Upper lobe of left lung (tissue), 6 donors: ENCODE results near the gene MUC6. TPM values are rescaled to one million over a fixed set of nuclear protein-coding genes. Genes with fewer than 3 reads are reported as not detected.

Experiments
- ATAC-seq, 2 donors: fragments of 200-7000 bp; cut with Tn5 transposase; one replicate each; pipeline ENCODE4 v1.9.1; 2022; ENCODE audit warnings: mild to moderate bottlenecking in 2 of 2, moderate library complexity in 2 of 2; ENCODE audit not compliant: low FRiP score in 2 of 2
- DNase-seq, 2 donors: peaks; one replicate each; pipeline ENCODE4 v3.0.0-alpha.2; 2019 to 2020
- H3K27ac ChIP-seq, 4 donors: fragments of 200-600 bp; sonication (generic); one replicate each; pipeline ENCODE4 v1.5.1; 2016 to 2019
- H3K27me3 ChIP-seq, 4 donors: fragments of 200-600 bp; sonication (generic); one replicate each; pipeline ENCODE4 v1.5.1; 2017 to 2019
- H3K36me3 ChIP-seq, 4 donors: fragments of 200-600 bp; sonication (generic); one replicate each; pipeline ENCODE4 v1.5.1; 2016 to 2019
- H3K4me1 ChIP-seq, 4 donors: fragments of 200-600 bp; sonication (generic); one replicate each; pipeline ENCODE4 v1.5.1; 2018 to 2019
- H3K4me3 ChIP-seq, 4 donors: fragments of 200-600 bp; sonication (generic); one replicate each; pipeline ENCODE4 v1.5.1; 2017 to 2019; ENCODE audit warnings: mild to moderate bottlenecking in 2 of 4, moderate library complexity in 1 of 4
- H3K9me3 ChIP-seq, 4 donors: fragments of 200-600 bp; sonication (generic); one replicate each; pipeline ENCODE4 v1.5.1; 2018 to 2019
- EP300 ChIP-seq, 4 donors: sonication (generic); formaldehyde crosslinking; IDR thresholded peaks; one replicate each; pipeline ENCODE4 v1.5.1; 2017; ENCODE audit warnings: antibody characterized with exemption in 4 of 4, control low read depth in 2 of 4
- POLR2A ChIP-seq, 4 donors: fragments of 450-650 bp; IDR thresholded peaks; one replicate each; pipeline ENCODE4 v1.5.1; 2016 to 2017; ENCODE audit warnings: antibody characterized with exemption in 4 of 4, mild to moderate bottlenecking in 2 of 4
- POLR2AphosphoS5 ChIP-seq, 2 donors: sonication (generic); formaldehyde crosslinking; IDR thresholded peaks; one replicate each; pipeline ENCODE4 v1.5.1; 2017; ENCODE audit warnings: antibody characterized with exemption in 2 of 2
- WGBS, 2 donors: methylation state at CpG; one replicate each; pipeline ENCODE4 v1.1.5; 2017 to 2018; 5-methylcytosine and 5-hydroxymethylcytosine counted together
- total RNA-seq, 6 donors: library from RNA; depleted of rRNA in 4 of 6; stranded (reverse); fragments of >200 nt in 4 of 6; gene quantifications; one replicate each; pipeline versions ENCODE4 v1.1.0 to v1.2.1, GENCODE V29; 2016 to 2021
- TF ChIP-seq, protein P1 (sequence below), 6 experiments: fragments of 450-650 bp in 4 of 6; fragments of 200-600 bp in 2 of 6; sonication (generic) in 2 of 6; IDR thresholded peaks; one replicate each; pipeline ENCODE4 v1.5.1; 2016 to 2019; ENCODE audit warnings: antibody characterized with exemption in 6 of 6
- donor health status: DM: no; HTN: no; CAD: no; lungs with moderate emphysema.
- donor health status: DM: no; HTN: yes; CAD: no; lungs with severe emphysema.

MUC6 gene, protein sequence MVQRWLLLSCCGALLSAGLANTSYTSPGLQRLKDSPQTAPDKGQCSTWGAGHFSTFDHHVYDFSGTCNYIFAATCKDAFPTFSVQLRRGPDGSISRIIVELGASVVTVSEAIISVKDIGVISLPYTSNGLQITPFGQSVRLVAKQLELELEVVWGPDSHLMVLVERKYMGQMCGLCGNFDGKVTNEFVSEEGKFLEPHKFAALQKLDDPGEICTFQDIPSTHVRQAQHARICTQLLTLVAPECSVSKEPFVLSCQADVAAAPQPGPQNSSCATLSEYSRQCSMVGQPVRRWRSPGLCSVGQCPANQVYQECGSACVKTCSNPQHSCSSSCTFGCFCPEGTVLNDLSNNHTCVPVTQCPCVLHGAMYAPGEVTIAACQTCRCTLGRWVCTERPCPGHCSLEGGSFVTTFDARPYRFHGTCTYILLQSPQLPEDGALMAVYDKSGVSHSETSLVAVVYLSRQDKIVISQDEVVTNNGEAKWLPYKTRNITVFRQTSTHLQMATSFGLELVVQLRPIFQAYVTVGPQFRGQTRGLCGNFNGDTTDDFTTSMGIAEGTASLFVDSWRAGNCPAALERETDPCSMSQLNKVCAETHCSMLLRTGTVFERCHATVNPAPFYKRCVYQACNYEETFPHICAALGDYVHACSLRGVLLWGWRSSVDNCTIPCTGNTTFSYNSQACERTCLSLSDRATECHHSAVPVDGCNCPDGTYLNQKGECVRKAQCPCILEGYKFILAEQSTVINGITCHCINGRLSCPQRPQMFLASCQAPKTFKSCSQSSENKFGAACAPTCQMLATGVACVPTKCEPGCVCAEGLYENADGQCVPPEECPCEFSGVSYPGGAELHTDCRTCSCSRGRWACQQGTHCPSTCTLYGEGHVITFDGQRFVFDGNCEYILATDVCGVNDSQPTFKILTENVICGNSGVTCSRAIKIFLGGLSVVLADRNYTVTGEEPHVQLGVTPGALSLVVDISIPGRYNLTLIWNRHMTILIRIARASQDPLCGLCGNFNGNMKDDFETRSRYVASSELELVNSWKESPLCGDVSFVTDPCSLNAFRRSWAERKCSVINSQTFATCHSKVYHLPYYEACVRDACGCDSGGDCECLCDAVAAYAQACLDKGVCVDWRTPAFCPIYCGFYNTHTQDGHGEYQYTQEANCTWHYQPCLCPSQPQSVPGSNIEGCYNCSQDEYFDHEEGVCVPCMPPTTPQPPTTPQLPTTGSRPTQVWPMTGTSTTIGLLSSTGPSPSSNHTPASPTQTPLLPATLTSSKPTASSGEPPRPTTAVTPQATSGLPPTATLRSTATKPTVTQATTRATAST (N-terminal part only)
- total RNA-seq = 1 to 10 TPM in 1 of 6 donors, under 1 TPM in 2, not detected in 3; 0.06 to 4.2 (median 0.51) TPM

DNA sequence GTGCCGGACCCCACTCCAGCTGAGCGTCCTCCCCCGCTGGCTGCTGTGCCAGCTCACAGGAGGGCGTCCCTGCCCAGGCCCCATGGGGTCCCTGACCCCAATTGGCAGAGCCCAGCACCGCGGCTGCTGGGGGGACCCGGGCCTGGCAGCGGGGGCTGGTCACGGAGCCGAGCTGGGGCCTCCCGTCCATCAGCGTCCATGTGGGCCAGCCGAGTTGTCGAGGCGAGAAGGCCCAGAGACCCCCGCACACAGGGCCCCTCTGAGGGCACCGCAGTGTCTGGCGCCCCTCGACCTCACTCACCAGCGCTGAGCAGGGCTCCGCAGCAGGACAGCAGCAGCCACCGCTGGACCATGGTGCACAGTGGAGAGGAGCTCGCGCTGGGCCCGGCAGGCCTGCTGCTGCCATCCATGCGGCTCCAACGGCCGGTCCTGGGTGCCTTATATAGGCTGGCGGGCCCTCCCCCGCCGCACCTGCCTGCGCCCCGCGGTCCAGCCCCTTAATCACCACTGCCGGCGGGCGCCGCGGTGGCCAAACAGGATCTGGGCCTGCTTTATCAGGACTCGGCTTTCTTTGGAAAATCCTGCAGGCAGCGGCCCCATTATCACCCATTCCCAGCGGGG is at the start of gene MUC6:
Gene MUC6, minus strand, starts transcription at position 416 of the 621 bp plus-strand sequence. Its CDS starts 63 bp downstream, at position 353.
- Histone ChIP-seq H3K4me1 (peaks cover 0 to 8% (median 0%) of the 10 kb centered on the region in 4 donors), H3K27me3 (peaks cover 0 to 4% (median 0%) of the 10 kb centered on the region in 4 donors), H3K36me3 (no peaks in the 10 kb centered on the region), H3K4me3 (no peak within 1 kb of the TSS), H3K27ac (no peak within 1 kb of the TSS), H3K9me3 (no peaks in the 10 kb centered on the region)
- WGBS, 2 donors = 62% methylated on average over 28 of the region's 42 CpGs; no CpG with 5 or more reads in 1 of the 2 donors
- DNase-seq (peak in 1 of 2 donors; percentile 83), ATAC-seq (no peak)
- no peak for TF ChIP-seq POLR2A (IDR thresholded peaks at IDR 0.05)

DNA sequence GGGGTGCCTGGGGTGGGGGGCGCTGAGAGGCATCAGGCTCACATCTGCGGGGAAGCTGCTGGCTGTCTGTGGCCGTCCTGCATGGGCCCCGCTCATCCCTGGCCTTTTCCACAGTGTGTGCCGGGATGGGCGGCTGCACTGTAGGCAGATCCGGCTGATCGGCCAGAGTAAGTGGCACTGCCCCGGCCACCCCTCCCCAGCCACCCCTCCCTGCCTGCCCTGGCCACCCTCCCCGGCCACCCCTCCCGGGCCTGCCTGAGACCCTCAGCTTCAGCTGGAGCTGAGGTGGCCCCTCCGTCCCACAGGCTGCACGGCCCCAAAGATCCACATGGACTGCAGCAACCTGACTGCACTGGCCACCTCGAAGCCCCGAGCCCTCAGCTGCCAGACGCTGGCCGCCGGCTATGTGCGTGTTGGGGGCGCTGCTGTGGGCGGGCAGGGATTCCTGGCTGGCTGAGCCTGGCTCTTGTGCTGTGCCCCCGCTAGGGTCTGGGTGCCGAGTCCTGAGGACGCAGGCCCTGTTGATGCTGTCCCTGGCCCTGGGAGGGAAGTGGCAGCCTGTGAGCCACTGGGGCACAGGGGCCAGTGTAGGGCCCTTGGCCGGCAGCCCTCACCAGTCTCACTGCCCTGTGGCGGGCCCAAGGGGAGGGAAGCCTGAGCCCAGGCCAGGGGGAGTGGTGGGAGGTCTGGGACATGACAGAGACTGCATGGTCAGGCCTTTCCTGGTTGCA is 49.1 kb upstream of the MUC6 start:
- Histone ChIP-seq H3K27me3 (no peaks in the 10 kb centered on the region), H3K4me1 (no peaks in the 10 kb centered on the region), H3K27ac (no peak overlapping the region), H3K4me3 (no peak overlapping the region), H3K36me3 (no peaks in the 10 kb centered on the region), H3K9me3 (no peaks in the 10 kb centered on the region)
- 81 to 96% methylated on average over 9 to 15 of the region's 26 CpGs for WGBS, 2 donors
- TF ChIP-seq POLR2A (IDR thresholded peaks at IDR 0.05) (no peak), EP300 (IDR thresholded peaks at IDR 0.05) (no peak), POLR2AphosphoS5 (IDR thresholded peaks at IDR 0.05) (no peak)
- TF ChIP-seq, protein P1, sequence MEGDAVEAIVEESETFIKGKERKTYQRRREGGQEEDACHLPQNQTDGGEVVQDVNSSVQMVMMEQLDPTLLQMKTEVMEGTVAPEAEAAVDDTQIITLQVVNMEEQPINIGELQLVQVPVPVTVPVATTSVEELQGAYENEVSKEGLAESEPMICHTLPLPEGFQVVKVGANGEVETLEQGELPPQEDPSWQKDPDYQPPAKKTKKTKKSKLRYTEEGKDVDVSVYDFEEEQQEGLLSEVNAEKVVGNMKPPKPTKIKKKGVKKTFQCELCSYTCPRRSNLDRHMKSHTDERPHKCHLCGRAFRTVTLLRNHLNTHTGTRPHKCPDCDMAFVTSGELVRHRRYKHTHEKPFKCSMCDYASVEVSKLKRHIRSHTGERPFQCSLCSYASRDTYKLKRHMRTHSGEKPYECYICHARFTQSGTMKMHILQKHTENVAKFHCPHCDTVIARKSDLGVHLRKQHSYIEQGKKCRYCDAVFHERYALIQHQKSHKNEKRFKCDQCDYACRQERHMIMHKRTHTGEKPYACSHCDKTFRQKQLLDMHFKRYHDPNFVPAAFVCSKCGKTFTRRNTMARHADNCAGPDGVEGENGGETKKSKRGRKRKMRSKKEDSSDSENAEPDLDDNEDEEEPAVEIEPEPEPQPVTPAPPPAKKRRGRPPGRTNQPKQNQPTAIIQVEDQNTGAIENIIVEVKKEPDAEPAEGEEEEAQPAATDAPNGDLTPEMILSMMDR (IDR thresholded peaks at IDR 0.05) = no peak
- ATAC-seq (no peak), DNase-seq (peak in 1 of 2 donors; percentile 78)

DNA sequence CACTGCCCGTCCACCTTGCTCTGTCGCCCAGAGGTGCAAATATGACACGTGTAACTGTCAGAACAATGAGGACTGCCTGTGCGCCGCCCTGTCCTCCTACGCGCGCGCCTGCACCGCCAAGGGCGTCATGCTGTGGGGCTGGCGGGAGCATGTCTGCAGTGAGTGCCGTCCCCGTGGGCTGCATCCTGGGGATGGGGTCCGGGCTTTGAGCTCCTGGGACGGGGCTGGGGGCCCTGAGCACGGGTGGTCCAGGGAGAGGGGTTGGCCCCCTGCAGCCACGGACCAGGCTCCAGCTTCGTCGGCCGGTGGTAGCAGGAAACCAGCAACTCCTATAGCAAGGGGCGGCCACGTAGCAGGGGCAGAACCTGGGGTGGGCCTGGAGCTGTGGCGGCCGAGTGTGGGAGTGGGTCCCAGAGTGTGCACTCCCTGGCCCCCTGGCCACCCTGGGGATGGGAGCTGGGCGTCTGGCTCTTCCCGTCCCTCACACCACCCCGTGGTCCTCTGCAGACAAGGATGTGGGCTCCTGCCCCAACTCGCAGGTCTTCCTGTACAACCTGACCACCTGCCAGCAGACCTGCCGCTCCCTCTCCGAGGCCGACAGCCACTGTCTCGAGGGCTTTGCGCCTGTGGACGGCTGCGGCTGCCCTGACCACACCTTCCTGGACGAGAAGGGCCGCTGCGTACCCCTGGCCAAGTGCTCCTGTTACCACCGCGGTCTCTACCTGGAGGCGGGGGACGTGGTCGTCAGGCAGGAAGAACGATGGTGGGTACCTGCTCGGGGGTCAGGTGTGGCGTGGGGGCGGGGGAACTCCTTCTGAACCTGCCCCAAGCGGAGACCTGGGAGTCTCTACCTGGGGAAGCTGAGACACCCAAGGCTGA is 48.3 kb upstream of the MUC6 start:
- WGBS, 2 donors = 82 to 88% methylated on average over 11 to 39 of the region's 49 CpGs
- Histone ChIP-seq H3K9me3 (no peaks in the 10 kb centered on the region), H3K36me3 (no peaks in the 10 kb centered on the region), H3K4me1 (no peaks in the 10 kb centered on the region), H3K4me3 (no peak overlapping the region), H3K27me3 (no peaks in the 10 kb centered on the region), H3K27ac (no peak overlapping the region)
- peak in 1 of 2 donors; percentile 77 for DNase-seq
- ATAC-seq = no peak
- no peak for TF ChIP-seq EP300 (IDR thresholded peaks at IDR 0.05)

DNA sequence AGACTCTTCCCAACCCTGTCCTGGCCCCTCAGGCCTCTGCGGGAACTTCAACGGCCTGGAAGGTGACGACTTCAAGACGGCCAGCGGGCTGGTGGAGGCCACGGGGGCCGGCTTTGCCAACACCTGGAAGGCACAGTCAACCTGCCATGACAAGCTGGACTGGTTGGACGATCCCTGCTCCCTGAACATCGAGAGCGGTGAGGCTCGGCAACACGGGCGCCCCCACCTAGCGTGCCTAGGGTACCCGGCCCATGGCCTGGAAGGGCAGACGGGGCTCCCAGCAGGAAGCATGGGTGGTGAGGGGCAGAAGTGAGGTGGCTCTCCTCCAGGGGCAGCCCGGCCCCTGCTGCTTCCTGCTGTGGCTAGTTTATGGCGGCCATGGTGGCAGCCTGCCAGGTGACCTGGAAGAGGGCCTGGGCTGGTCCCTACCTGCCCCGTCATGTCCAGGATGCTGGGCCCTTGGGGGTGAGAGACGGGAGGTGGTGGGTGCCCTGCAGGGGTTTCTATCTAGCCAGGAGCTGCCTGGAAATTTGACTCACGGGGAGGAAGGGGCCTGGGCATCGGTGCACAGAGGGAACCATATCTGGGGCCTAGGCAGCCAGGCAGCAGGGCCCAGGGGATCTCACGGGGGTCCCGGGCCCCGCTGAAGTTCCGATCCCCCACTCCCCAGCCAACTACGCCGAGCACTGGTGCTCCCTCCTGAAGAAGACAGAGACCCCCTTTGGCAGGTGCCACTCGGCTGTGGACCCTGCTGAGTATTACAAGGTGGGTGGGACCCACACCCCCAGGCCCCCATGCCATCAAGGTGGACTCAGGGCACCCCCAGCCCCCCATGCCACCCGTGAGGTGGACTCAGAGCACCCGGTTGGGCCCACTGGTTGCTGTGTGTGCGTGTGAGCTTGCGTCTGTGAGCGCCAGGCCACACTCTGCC is 47.4 kb upstream of the MUC6 start:
- Histone ChIP-seq H3K4me1 (no peaks in the 10 kb centered on the region), H3K27me3 (no peaks in the 10 kb centered on the region), H3K36me3 (no peaks in the 10 kb centered on the region), H3K4me3 (no peak overlapping the region), H3K27ac (no peak overlapping the region), H3K9me3 (no peaks in the 10 kb centered on the region)
- DNase-seq (no peak), ATAC-seq (no peak)
- 58 to 75% methylated on average over 6 to 28 of the region's 34 CpGs for WGBS, 2 donors
- TF ChIP-seq EP300 (IDR thresholded peaks at IDR 0.05) = no peak
- no peak for TF ChIP-seq POLR2A (IDR thresholded peaks at IDR 0.05)
- TF ChIP-seq POLR2AphosphoS5 (IDR thresholded peaks at IDR 0.05) = no peak
- TF ChIP-seq, protein P1 (IDR thresholded peaks at IDR 0.05) = no peak
